SJSA1 (cell line): Measurements from ENCODE around the gene SLC1A3. TPM values are rescaled to one million over a fixed set of nuclear protein-coding genes. Genes with fewer than 3 reads are reported as not detected.
A peak's percentile ranks its signal among the peaks of the same experiment; 100 is the strongest.
"Not testable (repeated sequence)": the region's sequence is repeated elsewhere in the genome, so short reads cannot be mapped to it uniquely, and the experiment has no call there.

Experiments
- DNase-seq, 2 experiments: peaks; one replicate each; pipeline ENCODE4 v3.0.0-alpha.2; 2015 to 2020; ENCODE audit warnings: low spot score in 2 of 2, low read depth in 1 of 2
- H3K27ac ChIP-seq: fragments of 250-450 bp; sonication (Bioruptor Pico); 2 replicates; pipeline ENCODE4 v1.5.1; 2020; ENCODE audit warnings: mild to moderate bottlenecking, moderate library complexity
- H3K27me3 ChIP-seq: fragments of 250-450 bp; sonication (Bioruptor Pico); replicated peaks from 2 replicates; pipeline ENCODE4 v1.5.1; 2020; ENCODE audit warnings: mild to moderate bottlenecking, moderate library complexity
- H3K36me3 ChIP-seq: fragments of 250-450 bp; sonication (Bioruptor Pico); 2 replicates; pipeline ENCODE4 v1.5.1; 2020; ENCODE audit warnings: mild to moderate bottlenecking
- H3K4me1 ChIP-seq: fragments of 250-450 bp; sonication (Bioruptor Pico); replicated peaks from 2 replicates; pipeline ENCODE4 v1.6.1; 2021; ENCODE audit warnings: mild to moderate bottlenecking
- H3K4me3 ChIP-seq: fragments of 250-450 bp; sonication (Bioruptor Pico); 2 replicates; pipeline ENCODE4 v1.5.1; 2020; ENCODE audit warnings: mild to moderate bottlenecking
- H3K9me3 ChIP-seq: fragments of 250-450 bp; sonication (Bioruptor Pico); replicated peaks from 2 replicates; pipeline ENCODE4 v1.5.1; 2020; ENCODE audit warnings: mild to moderate bottlenecking
- total RNA-seq: library from RNA; depleted of rRNA; stranded (reverse); fragments of >200 nt; shearing (Covaris generic); gene quantifications from 2 replicates; pipeline ENCODE4 v1.2.3, GENCODE V29; 2014

Gene SLC1A3
- total RNA-seq, 1 experiment from 2014 or later: 37.0 TPM

GRCh38 chr5:36587354-36587753, 19.1 kb upstream of the SLC1A3 start:
- no peak for DNase-seq
- Histone ChIP-seq H3K4me3 (no peak overlapping the region), H3K27ac (no peak overlapping the region), H3K9me3 (no peaks in the 10 kb centered on the region), H3K36me3 (no peaks in the 10 kb centered on the region), H3K27me3 (no peaks in the 10 kb centered on the region), H3K4me1 (no peaks in the 10 kb centered on the region)

- not testable (repeated sequence) for H3K4me3 ChIP-seq
These were observed 16.7 kb upstream of the SLC1A3 start for GRCh38 chr5:36589735-36590134.

GRCh38 chr5:36590513-36591286, 15.7 kb upstream of the SLC1A3 start:
- Histone ChIP-seq H3K9me3 (no peaks in the 10 kb centered on the region), H3K27me3 (no peaks in the 10 kb centered on the region), H3K27ac (no peak overlapping the region), H3K4me1 (no peaks in the 10 kb centered on the region), H3K36me3 (no peaks in the 10 kb centered on the region), H3K4me3 (no peak overlapping the region)
- no peak for DNase-seq

More at GRCh38 chr5:36589735-36590134, 16.7 kb upstream of the SLC1A3 start:
- H3K27ac ChIP-seq, DNase-seq, H3K4me1 ChIP-seq, H3K9me3 ChIP-seq, H3K36me3 ChIP-seq, H3K27me3 ChIP-seq: not testable (repeated sequence)

- H3K4me1 ChIP-seq: no peaks in the 10 kb centered on the region
- no peaks in the 10 kb centered on the region; the same call in 1 of the 2 replicates for H3K9me3 ChIP-seq
- DNase-seq: no peak
- no peaks in the 10 kb centered on the region for H3K27me3 ChIP-seq
- no peaks in the 10 kb centered on the region for H3K36me3 ChIP-seq
- H3K27ac ChIP-seq: no peak overlapping the region
- no peak overlapping the region for H3K4me3 ChIP-seq
These were observed 12.5 kb upstream of the SLC1A3 start for GRCh38 chr5:36593867-36594266.

GRCh38 chr5:36596247-36596646, 10.2 kb upstream of the SLC1A3 start:
- H3K27me3 ChIP-seq: no peaks in the 10 kb centered on the region
- no peaks in the 10 kb centered on the region for H3K36me3 ChIP-seq
- no peaks in the 10 kb centered on the region; the same call in 1 of the 2 replicates for H3K9me3 ChIP-seq
- H3K4me3 ChIP-seq: no peak overlapping the region
- DNase-seq: no peak
- no peak overlapping the region for H3K27ac ChIP-seq
- H3K4me1 ChIP-seq: peaks cover 9% of the 10 kb centered on the region; the same call in 1 of the 2 replicates

GRCh38 chr5:36596756-36597155, 9.7 kb upstream of the SLC1A3 start:
- Histone ChIP-seq H3K4me1 (peaks cover 10% of the 10 kb centered on the region; the same call in 1 of the 2 replicates), H3K4me3 (no peak overlapping the region), H3K36me3 (no peaks in the 10 kb centered on the region), H3K9me3 (no peaks in the 10 kb centered on the region; the same call in 1 of the 2 replicates), H3K27ac (no peak overlapping the region), H3K27me3 (no peaks in the 10 kb centered on the region)
- DNase-seq: no peak

- H3K9me3 ChIP-seq: no peaks in the 10 kb centered on the region; the same call in 1 of the 2 replicates
- DNase-seq: no peak
- H3K27me3 ChIP-seq: no peaks in the 10 kb centered on the region
- H3K27ac ChIP-seq: no peak overlapping the region
- no peak overlapping the region for H3K4me3 ChIP-seq
- H3K4me1 ChIP-seq: peaks cover 10% of the 10 kb centered on the region; the same call in 1 of the 2 replicates
- H3K36me3 ChIP-seq: no peaks in the 10 kb centered on the region
These were observed 8.4 kb upstream of the SLC1A3 start for GRCh38 chr5:36598045-36598444.

- Histone ChIP-seq H3K36me3 (no peaks in the 10 kb centered on the region), H3K27me3 (no peaks in the 10 kb centered on the region), H3K4me3 (no peak overlapping the region), H3K9me3 (no peaks in the 10 kb centered on the region; the same call in 1 of the 2 replicates), H3K4me1 (peaks cover 11% of the 10 kb centered on the region; the same call in 1 of the 2 replicates), H3K27ac (no peak overlapping the region)
- DNase-seq: no peak
These were observed 6.2 kb upstream of the SLC1A3 start for GRCh38 chr5:36599986-36600779.

- no peaks in the 10 kb centered on the region for H3K36me3 ChIP-seq
- H3K27ac ChIP-seq: no peak overlapping the region
- no peaks in the 10 kb centered on the region for H3K27me3 ChIP-seq
- H3K4me1 ChIP-seq: peaks cover 19% of the 10 kb centered on the region; the same call in 1 of the 2 replicates
- no peak for DNase-seq
- no peak overlapping the region for H3K4me3 ChIP-seq
- H3K9me3 ChIP-seq: no peaks in the 10 kb centered on the region; the same call in 1 of the 2 replicates
These were observed 5.4 kb upstream of the SLC1A3 start for GRCh38 chr5:36600917-36601527.

GRCh38 chr5:36602704-36603321, 3.6 kb upstream of the SLC1A3 start:
- Histone ChIP-seq H3K9me3 (no peaks in the 10 kb centered on the region), H3K27ac (no peak overlapping the region), H3K4me3 (no peak overlapping the region), H3K36me3 (no peaks in the 10 kb centered on the region), H3K4me1 (peaks cover 19% of the 10 kb centered on the region; the same call in 1 of the 2 replicates), H3K27me3 (no peaks in the 10 kb centered on the region)
- DNase-seq: no peak

- Histone ChIP-seq H3K27ac (no peak overlapping the region), H3K4me3 (no peak overlapping the region), H3K36me3 (peaks cover 23% of the 10 kb centered on the region), H3K9me3 (no peaks in the 10 kb centered on the region), H3K4me1 (peaks cover 31% of the 10 kb centered on the region), H3K27me3 (no peaks in the 10 kb centered on the region)
- DNase-seq: no peak
These were observed 1.2 kb upstream of the SLC1A3 start for GRCh38 chr5:36605241-36605640.

GRCh38 chr5:36606036-36606427, 374 bp upstream of the SLC1A3 start:
- DNase-seq: no peak
- H3K36me3 ChIP-seq: peaks cover 30% of the 10 kb centered on the region
- no peaks in the 10 kb centered on the region for H3K27me3 ChIP-seq
- H3K9me3 ChIP-seq: no peaks in the 10 kb centered on the region
- H3K27ac ChIP-seq: peak overlapping the region; percentile 78
- peak overlapping the region; percentile 57 for H3K4me3 ChIP-seq
- H3K4me1 ChIP-seq: peaks cover 24% of the 10 kb centered on the region

GRCh38 chr5:36607114-36607571, 737 bp downstream of the SLC1A3 start:
- no peaks in the 10 kb centered on the region for H3K9me3 ChIP-seq
- peaks cover 36% of the 10 kb centered on the region for H3K36me3 ChIP-seq
- no peaks in the 10 kb centered on the region for H3K27me3 ChIP-seq
- H3K4me3 ChIP-seq: peak overlapping the region; percentile 57
- peak in 1 of 2 experiments; percentile 70 for DNase-seq
- H3K27ac ChIP-seq: peak overlapping the region; percentile 78
- H3K4me1 ChIP-seq: peaks cover 29% of the 10 kb centered on the region
